CD4-positive, CD25-positive, alpha-beta regulatory T cell (primary cell): ENCODE results near the gene CACNA1H. TPM values are rescaled to one million over a fixed set of nuclear protein-coding genes. Genes with fewer than 3 reads are reported as not detected.

Source experiments
- ATAC-seq, 2 donors: fragments of 150-1000 bp; cut with Tn5 transposase; one replicate each; pipeline ENCODE4 v1.10.0; 2021; ENCODE audit warnings: low read depth in 2 of 2, moderate number of reproducible peaks in 2 of 2, moderate library complexity in 1 of 2
- DNase-seq, 3 donors: peaks; one replicate each; pipeline versions ENCODE4 v3.0.0 to v3.0.0-alpha.2; 2012 to 2022; ENCODE audit warnings: mixed read lengths in 1 of 3
- H3K27ac ChIP-seq: one replicate; pipeline ENCODE4 v1.7.0; 2013; ENCODE audit warnings: mild to moderate bottlenecking, low read length; ENCODE audit not compliant: insufficient read depth, poor library complexity, severe bottlenecking
- H3K27me3 ChIP-seq: one replicate; pipeline ENCODE4 v1.7.0; 2013; ENCODE audit warnings: low read length; ENCODE audit not compliant: control insufficient read depth, insufficient read depth
- H3K36me3 ChIP-seq: one replicate; pipeline ENCODE4 v1.7.0; 2013; ENCODE audit warnings: mild to moderate bottlenecking, low read length, moderate library complexity; ENCODE audit not compliant: control insufficient read depth, insufficient read depth
- H3K4me1 ChIP-seq: 2 replicates; pipeline ENCODE4 v1.7.0; 2013; ENCODE audit warnings: mild to moderate bottlenecking, low read length; ENCODE audit not compliant: insufficient read depth, control insufficient read depth, poor library complexity, severe bottlenecking
- H3K4me3 ChIP-seq: one replicate; pipeline ENCODE4 v1.7.0; 2013; ENCODE audit warnings: low read depth, mild to moderate bottlenecking, low read length, moderate library complexity
- H3K9me3 ChIP-seq, 2 experiments: 1 replicate in 1 of 2; 2 replicates in 1 of 2; pipeline ENCODE4 v1.7.0; 2013; ENCODE audit warnings: low read length in 2 of 2, mild to moderate bottlenecking in 1 of 2, moderate library complexity in 1 of 2; ENCODE audit not compliant: control insufficient read depth in 2 of 2
- H3K27ac Mint-ChIP-seq, 3 donors: one replicate each; pipeline ENCODE4 v1.8.0; 2020 to 2022; ENCODE audit warnings: mild to moderate bottlenecking in 3 of 3, mixed read lengths in 3 of 3, moderate library complexity in 2 of 3
- H3K27me3 Mint-ChIP-seq: one replicate; pipeline ENCODE4 v1.8.0; 2022; ENCODE audit warnings: mild to moderate bottlenecking, mixed read lengths
- H3K36me3 Mint-ChIP-seq: one replicate; pipeline ENCODE4 v1.8.0; 2020; ENCODE audit warnings: mixed read lengths
- H3K4me1 Mint-ChIP-seq, 4 donors: one replicate each; pipeline ENCODE4 v1.8.0; 2020 to 2022; ENCODE audit warnings: mixed read lengths in 4 of 4, mild to moderate bottlenecking in 1 of 4
- H3K4me3 Mint-ChIP-seq, 4 donors: one replicate each; pipeline ENCODE4 v1.8.0; 2020 to 2022; ENCODE audit warnings: mild to moderate bottlenecking in 4 of 4, mixed read lengths in 4 of 4, moderate library complexity in 3 of 4
- H3K9me3 Mint-ChIP-seq, 7 donors: one replicate each; pipeline ENCODE4 v1.8.0; 2020 to 2022; ENCODE audit warnings: mixed read lengths in 7 of 7, mild to moderate bottlenecking in 3 of 7, moderate library complexity in 2 of 7
- polyA plus RNA-seq, 4 donors: library from polyadenylated mRNA; unstranded; fragments of 300-500 nt; fragmentation: Illumina TruSeq; gene quantifications; one replicate each; pipeline ENCODE4 v1.2.3, GENCODE V29; 2021
- total RNA-seq: library from RNA; stranded (reverse); gene quantifications from one replicate; pipeline ENCODE4 v1.2.3, GENCODE V29; 2022

The CACNA1H gene
- total RNA-seq (4.2 TPM), polyA plus RNA-seq (under 1 TPM in 3 of 4 donors, not detected in 1; 0.37 to 0.63 (median 0.38) TPM)

- Mint-ChIP-seq H3K27me3 (no peaks in the 10 kb centered on the region), H3K4me1 (peaks cover 0 to 8% (median 0%) of the 10 kb centered on the region in 4 donors), H3K36me3 (no peaks in the 10 kb centered on the region), H3K9me3 (peaks cover 0 to 2% (median 0%) of the 10 kb centered on the region in 7 donors), H3K27ac (no peak within 1 kb of the TSS), H3K4me3 (peak within 1 kb of the TSS in 2 of 4 donors; percentile 46 to 70)
- H3K27me3 ChIP-seq = no peaks in the 10 kb centered on the region
- ATAC-seq (peak; percentile 44 to 54), DNase-seq (peak; percentile 8 to 56 (median 50))
- no peaks in the 10 kb centered on the region for H3K9me3 ChIP-seq
- no peak within 1 kb of the TSS for H3K4me3 ChIP-seq
- no peaks in the 10 kb centered on the region for H3K36me3 ChIP-seq
- peaks cover 18% of the 10 kb centered on the region for H3K4me1 ChIP-seq
- H3K27ac ChIP-seq = no peak within 1 kb of the TSS
Measured at GRCh38 chr16:1152651-1153259, at the start of gene CACNA1H. CACNA1H (plus strand) TSS chr16:1153106; CDS start chr16:1153738, 632 bp downstream.

GRCh38 chr16:1103636-1103980 is 49.3 kb upstream of the CACNA1H start:
- H3K4me1 Mint-ChIP-seq = no peaks in the 10 kb centered on the region
- no peaks in the 10 kb centered on the region for H3K27me3 ChIP-seq

GRCh38 chr16:1105888-1106620 is 46.9 kb upstream of the CACNA1H start:
- H3K4me3 ChIP-seq = no peak overlapping the region
- H3K4me3 Mint-ChIP-seq = no peak overlapping the region
- no peaks in the 10 kb centered on the region for H3K27me3 ChIP-seq

More at GRCh38 chr16:1103636-1103980, 49.3 kb upstream of the CACNA1H start:
- H3K4me1 ChIP-seq = peaks cover 5% of the 10 kb centered on the region
- Mint-ChIP-seq H3K9me3 (no peaks in the 10 kb centered on the region), H3K36me3 (no peaks in the 10 kb centered on the region), H3K27ac (no peak overlapping the region), H3K27me3 (no peaks in the 10 kb centered on the region), H3K4me3 (no peak overlapping the region)
- no peak overlapping the region for H3K27ac ChIP-seq
- no peak for DNase-seq
- H3K4me3 ChIP-seq = no peak overlapping the region
- ATAC-seq = no peak
- no peaks in the 10 kb centered on the region for H3K9me3 ChIP-seq
- H3K36me3 ChIP-seq = no peaks in the 10 kb centered on the region

GRCh38 chr16:1106659-1107058 is 46.2 kb upstream of the CACNA1H start:
- Mint-ChIP-seq H3K9me3 (no peaks in the 10 kb centered on the region), H3K27me3 (no peaks in the 10 kb centered on the region), H3K36me3 (no peaks in the 10 kb centered on the region), H3K4me1 (no peaks in the 10 kb centered on the region), H3K4me3 (no peak overlapping the region), H3K27ac (no peak overlapping the region)
- H3K4me1 ChIP-seq = peaks cover 5% of the 10 kb centered on the region
- H3K9me3 ChIP-seq = no peaks in the 10 kb centered on the region
- H3K4me3 ChIP-seq = no peak overlapping the region
- H3K27me3 ChIP-seq = no peaks in the 10 kb centered on the region
- H3K36me3 ChIP-seq = no peaks in the 10 kb centered on the region
- ATAC-seq = no peak
- DNase-seq = no peak
- H3K27ac ChIP-seq = no peak overlapping the region

More at GRCh38 chr16:1105888-1106620, 46.9 kb upstream of the CACNA1H start:
- peaks cover 5% of the 10 kb centered on the region for H3K4me1 ChIP-seq
- no peaks in the 10 kb centered on the region for H3K4me1 Mint-ChIP-seq
- ATAC-seq (no peak), DNase-seq (peak in 2 of 3 donors; percentile 9 to 15)
- no peak overlapping the region for H3K27ac Mint-ChIP-seq
- H3K9me3 ChIP-seq = no peaks in the 10 kb centered on the region
- H3K36me3 ChIP-seq = no peaks in the 10 kb centered on the region
- no peaks in the 10 kb centered on the region for H3K27me3 Mint-ChIP-seq
- no peak overlapping the region for H3K27ac ChIP-seq
- H3K9me3 Mint-ChIP-seq = no peaks in the 10 kb centered on the region
- no peaks in the 10 kb centered on the region for H3K36me3 Mint-ChIP-seq

- Mint-ChIP-seq H3K36me3 (no peaks in the 10 kb centered on the region), H3K27me3 (no peaks in the 10 kb centered on the region), H3K27ac (no peak overlapping the region), H3K4me1 (no peaks in the 10 kb centered on the region), H3K9me3 (no peaks in the 10 kb centered on the region), H3K4me3 (no peak overlapping the region)
- H3K36me3 ChIP-seq = no peaks in the 10 kb centered on the region
- H3K27ac ChIP-seq = no peak overlapping the region
- no peak for ATAC-seq
- no peaks in the 10 kb centered on the region for H3K27me3 ChIP-seq
- peaks cover 5% of the 10 kb centered on the region for H3K4me1 ChIP-seq
- no peaks in the 10 kb centered on the region for H3K9me3 ChIP-seq
- no peak overlapping the region for H3K4me3 ChIP-seq
- no peak for DNase-seq
Measured at GRCh38 chr16:1107141-1107540, 45.8 kb upstream of the CACNA1H start.

GRCh38 chr16:1107731-1108130 is 45.2 kb upstream of the CACNA1H start:
- no peaks in the 10 kb centered on the region for H3K9me3 Mint-ChIP-seq

GRCh38 chr16:1108299-1109252 is 44.3 kb upstream of the CACNA1H start:
- H3K9me3 ChIP-seq = no peaks in the 10 kb centered on the region

More at GRCh38 chr16:1107731-1108130, 45.2 kb upstream of the CACNA1H start:
- H3K9me3 ChIP-seq = no peaks in the 10 kb centered on the region
- ATAC-seq = no peak
- no peak overlapping the region for H3K4me3 Mint-ChIP-seq
- no peaks in the 10 kb centered on the region for H3K36me3 Mint-ChIP-seq
- H3K4me3 ChIP-seq = no peak overlapping the region
- DNase-seq = no peak
- no peak overlapping the region for H3K27ac ChIP-seq
- H3K27me3 ChIP-seq = no peaks in the 10 kb centered on the region
- no peaks in the 10 kb centered on the region for H3K36me3 ChIP-seq
- H3K27ac Mint-ChIP-seq = no peak overlapping the region
- H3K4me1 Mint-ChIP-seq = no peaks in the 10 kb centered on the region
- H3K4me1 ChIP-seq = peaks cover 5% of the 10 kb centered on the region
- H3K27me3 Mint-ChIP-seq = no peaks in the 10 kb centered on the region

More at GRCh38 chr16:1108299-1109252, 44.3 kb upstream of the CACNA1H start:
- no peaks in the 10 kb centered on the region for H3K9me3 Mint-ChIP-seq
- H3K36me3 ChIP-seq = no peaks in the 10 kb centered on the region
- H3K27me3 ChIP-seq = no peaks in the 10 kb centered on the region
- no peaks in the 10 kb centered on the region for H3K27me3 Mint-ChIP-seq
- H3K4me1 ChIP-seq = no peaks in the 10 kb centered on the region
- no peaks in the 10 kb centered on the region for H3K4me1 Mint-ChIP-seq
- H3K27ac Mint-ChIP-seq = no peak overlapping the region
- DNase-seq (no peak), ATAC-seq (no peak)
- H3K4me3 Mint-ChIP-seq = no peak overlapping the region
- H3K4me3 ChIP-seq = no peak overlapping the region
- no peak overlapping the region for H3K27ac ChIP-seq
- H3K36me3 Mint-ChIP-seq = no peaks in the 10 kb centered on the region
